SK-N-SH (cell line): ENCODE measurements around the gene FAM50B. TPM values are rescaled to one million over a fixed set of nuclear protein-coding genes. Genes with fewer than 3 reads are reported as not detected.

Experiments
- CTCF ChIA-PET: fragments of 300-600, 350-600 bp; formaldehyde crosslinking; extraction: SDS; loops from one replicate; lab custom pipeline; 2021; lab: Yijun Ruan, JAX
- POLR2A ChIA-PET: fragments of 350-600 bp; sonication (Branson Sonifier 250); formaldehyde crosslinking; extraction: SDS; loops from one replicate; lab custom pipeline; 2020; ENCODE audit warnings: antibody characterized with exemption, inconsistent platforms; lab: Yijun Ruan, JAX
- DNase-seq: peaks from one replicate; pipeline ENCODE4 v3.0.0; 2012
- H2AFZ ChIP-seq: fragments of 200-600 bp; sonication (generic); 2 replicates; pipeline ENCODE4 v1.8.1; 2016; ENCODE audit warnings: antibody characterized with exemption, mild to moderate bottlenecking, low read depth
- H3F3A ChIP-seq: fragments of 200-600 bp; sonication (generic); replicated peaks from 2 replicates; pipeline ENCODE3; 2016; ENCODE audit warnings: antibody characterized with exemption, mild to moderate bottlenecking; ENCODE audit not compliant: insufficient read depth
- H3K27ac ChIP-seq, 2 experiments: fragments of 200-500 bp in 1 of 2; fragments of 200-600 bp in 1 of 2; sonication (Bioruptor generic) in 1 of 2; sonication (generic), shearing (Covaris generic) in 1 of 2; 2 replicates each; pipeline versions ENCODE4 v1.5.1 to v1.6.1; 2014 to 2016; ENCODE audit warnings: low read depth in 2 of 2, inconsistent platforms in 1 of 2, low read length in 1 of 2, mild to moderate bottlenecking in 1 of 2, mixed read lengths in 1 of 2
- H3K27me3 ChIP-seq: fragments of 200-600 bp; sonication (generic), shearing (Covaris generic); 2 replicates; pipeline ENCODE4 v1.6.1; 2016; ENCODE audit warnings: mixed run types; ENCODE audit not compliant: insufficient read depth
- H3K36me3 ChIP-seq, 2 experiments: fragments of 200-500 bp in 1 of 2; fragments of 200-600 bp in 1 of 2; sonication (Bioruptor generic) in 1 of 2; sonication (generic) in 1 of 2; replicated peaks in 1 of 2; 2 replicates each; pipeline versions ENCODE3 to v1.5.1; 2014 to 2016; ENCODE audit warnings: low read length in 1 of 2, mild to moderate bottlenecking in 1 of 2; ENCODE audit not compliant: insufficient read depth in 2 of 2, control insufficient read depth in 1 of 2
- H3K4me1 ChIP-seq, 2 experiments: fragments of 200-500 bp in 1 of 2; fragments of 200-600 bp in 1 of 2; sonication (Bioruptor generic) in 1 of 2; sonication (generic), shearing (Covaris generic) in 1 of 2; 2 replicates each; pipeline versions ENCODE4 v1.5.1 to v1.6.1; 2014 to 2016; ENCODE audit warnings: low read depth in 1 of 2, low read length in 1 of 2, mixed run types in 1 of 2; ENCODE audit not compliant: insufficient read depth in 2 of 2, control insufficient read depth in 1 of 2
- H3K4me2 ChIP-seq: fragments of 200-600 bp; sonication (generic), shearing (Covaris generic); 2 replicates; pipeline ENCODE4 v1.6.1; 2017; ENCODE audit warnings: mixed run types
- H3K4me3 ChIP-seq, 2 experiments: fragments of 200-500 bp in 1 of 2; fragments of 200-600 bp in 1 of 2; sonication (Bioruptor generic) in 1 of 2; sonication (generic), shearing (Covaris generic) in 1 of 2; 2 replicates each; pipeline versions ENCODE4 v1.5.1 to v1.8.1; 2014 to 2016; ENCODE audit warnings: low read depth in 2 of 2, inconsistent platforms in 1 of 2, low read length in 1 of 2, mild to moderate bottlenecking in 1 of 2, mixed read lengths in 1 of 2, moderate library complexity in 1 of 2
- H3K79me2 ChIP-seq: fragments of 200-600 bp; sonication (generic); 2 replicates; pipeline ENCODE4 v1.8.1; 2017; ENCODE audit warnings: mild to moderate bottlenecking; ENCODE audit not compliant: insufficient read depth
- H3K9ac ChIP-seq: fragments of 200-600 bp; sonication (generic); 2 replicates; pipeline ENCODE4 v1.6.1; 2017; ENCODE audit warnings: mixed run types
- H3K9me2 ChIP-seq: fragments of 200-600 bp; sonication (generic); 2 replicates; pipeline ENCODE4 v1.6.1; 2017; ENCODE audit warnings: mixed run types
- H3K9me3 ChIP-seq: fragments of 200-600 bp; sonication (generic); 2 replicates; pipeline ENCODE4 v1.6.1; 2017; ENCODE audit warnings: mixed run types, mild to moderate bottlenecking, moderate library complexity
- H4K20me1 ChIP-seq: fragments of 200-600 bp; sonication (generic); 2 replicates; pipeline ENCODE4 v1.6.1; 2017; ENCODE audit warnings: mild to moderate bottlenecking, mixed run types; ENCODE audit not compliant: insufficient read depth
- CHD2 ChIP-seq: fragments of 150-350 bp; IDR thresholded peaks from 2 replicates; pipeline ENCODE4 v1.6.1; 2018; ENCODE audit warnings: low read length; ENCODE audit not compliant: partially characterized antibody
- EZH2phosphoT487 ChIP-seq: fragments of 200-600 bp; sonication (generic); IDR thresholded peaks from 2 replicates; pipeline ENCODE4 v1.6.1; 2017; ENCODE audit warnings: low read depth, mixed run types, mild to moderate bottlenecking, antibody characterized with exemption, moderate library complexity, borderline replicate concordance
- FOSL2 ChIP-seq: IDR thresholded peaks from 2 replicates; pipeline ENCODE4 v1.4.0; 2012; ENCODE audit warnings: low read depth, mild to moderate bottlenecking, moderate library complexity, borderline replicate concordance
- FOXJ3 ChIP-seq: sonication (generic); formaldehyde crosslinking; IDR thresholded peaks from 2 replicates; pipeline ENCODE4 v1.5.1; 2020; ENCODE audit warnings: mild to moderate bottlenecking, missing genetic modification reagents
- FOXM1 ChIP-seq: IDR thresholded peaks from 2 replicates; pipeline ENCODE4 v1.4.0; 2012; ENCODE audit warnings: low read depth, mild to moderate bottlenecking
- GABPA ChIP-seq: IDR thresholded peaks from 2 replicates; pipeline ENCODE4 v1.4.0; 2012; ENCODE audit warnings: low read depth, mild to moderate bottlenecking
- IRF3 ChIP-seq: fragments of 150-350 bp; IDR thresholded peaks from 2 replicates; pipeline ENCODE4 v1.6.1; 2016; ENCODE audit warnings: mild to moderate bottlenecking, low read depth, low read length
- MEF2A ChIP-seq: IDR thresholded peaks from 2 replicates; pipeline ENCODE4 v1.4.0; 2012; ENCODE audit warnings: low read depth, borderline replicate concordance
- RFX5 ChIP-seq: IDR thresholded peaks from 2 replicates; pipeline ENCODE4 v1.6.1; 2012; ENCODE audit warnings: mild to moderate bottlenecking, improper control_type of control experiment, low read length
- RXRA ChIP-seq: IDR thresholded peaks from 2 replicates; pipeline ENCODE4 v1.4.0; 2012; ENCODE audit warnings: low read depth, mild to moderate bottlenecking, borderline replicate concordance
- TAF1 ChIP-seq: IDR thresholded peaks from 2 replicates; pipeline ENCODE4 v1.6.1; 2012; ENCODE audit warnings: low read depth, mild to moderate bottlenecking, low read length, moderate library complexity, borderline replicate concordance
- TEAD4 ChIP-seq: IDR thresholded peaks from 2 replicates; pipeline ENCODE4 v1.4.0; 2012; ENCODE audit warnings: mild to moderate bottlenecking, borderline replicate concordance; ENCODE audit not compliant: insufficient read depth
- YY1 ChIP-seq: IDR thresholded peaks from 2 replicates; pipeline ENCODE4 v1.4.0; 2012; ENCODE audit warnings: low read depth, mild to moderate bottlenecking
- WGBS: methylation state at CpG from one replicate; pipeline ENCODE4 v1.1.6; 2017; ENCODE audit warnings: low lambda C conversion rate; 5-methylcytosine and 5-hydroxymethylcytosine counted together
- polyA plus RNA-seq, 3 experiments: library from polyadenylated mRNA; depleted of rRNA; stranded (reverse); fragments of >200 nt; gene quantifications; 2 replicates each; pipeline ENCODE4 v1.2.3, GENCODE V29; 2012
- TF ChIP-seq, protein P1 (sequence below): IDR thresholded peaks from 2 replicates; pipeline ENCODE4 v1.4.0; 2012; ENCODE audit warnings: low read depth, borderline replicate concordance
- TF ChIP-seq, protein P2 (sequence below): IDR thresholded peaks from 2 replicates; pipeline ENCODE4; 2012
- TF ChIP-seq, protein P3 (sequence below): IDR thresholded peaks from 2 replicates; pipeline ENCODE4 v1.6.1; 2012; ENCODE audit warnings: mild to moderate bottlenecking, low read depth, low read length, moderate library complexity

The FAM50B gene
- polyA plus RNA-seq, 1 of the 3 experiments (the other 2 are of a cell fraction): 13.8 TPM

- Histone ChIP-seq H3K27me3 (no peaks in the 10 kb centered on the region), H4K20me1 (no peaks in the 10 kb centered on the region), H3K4me1 (no peaks in the 10 kb centered on the region), H3K27ac (no peak overlapping the region), H3K9me3 (no peaks in the 10 kb centered on the region), H3K4me2 (no peak overlapping the region), H3K4me3 (no peak overlapping the region), H2AFZ (no peak overlapping the region), H3F3A (no peaks in the 10 kb centered on the region), H3K36me3 (no peaks in the 10 kb centered on the region), H3K9me2 (no peaks in the 10 kb centered on the region), H3K9ac (no peak overlapping the region), H3K79me2 (no peaks in the 10 kb centered on the region)
- POLR2A ChIA-PET: no interaction called here
- WGBS: 95% methylated on average over 3 of the region's 3 CpGs
- no peak for DNase-seq
- TF ChIP-seq IRF3: no peak
- TF ChIP-seq TEAD4: no peak
- no peak for TF ChIP-seq EZH2phosphoT487
- TF ChIP-seq, protein P1, sequence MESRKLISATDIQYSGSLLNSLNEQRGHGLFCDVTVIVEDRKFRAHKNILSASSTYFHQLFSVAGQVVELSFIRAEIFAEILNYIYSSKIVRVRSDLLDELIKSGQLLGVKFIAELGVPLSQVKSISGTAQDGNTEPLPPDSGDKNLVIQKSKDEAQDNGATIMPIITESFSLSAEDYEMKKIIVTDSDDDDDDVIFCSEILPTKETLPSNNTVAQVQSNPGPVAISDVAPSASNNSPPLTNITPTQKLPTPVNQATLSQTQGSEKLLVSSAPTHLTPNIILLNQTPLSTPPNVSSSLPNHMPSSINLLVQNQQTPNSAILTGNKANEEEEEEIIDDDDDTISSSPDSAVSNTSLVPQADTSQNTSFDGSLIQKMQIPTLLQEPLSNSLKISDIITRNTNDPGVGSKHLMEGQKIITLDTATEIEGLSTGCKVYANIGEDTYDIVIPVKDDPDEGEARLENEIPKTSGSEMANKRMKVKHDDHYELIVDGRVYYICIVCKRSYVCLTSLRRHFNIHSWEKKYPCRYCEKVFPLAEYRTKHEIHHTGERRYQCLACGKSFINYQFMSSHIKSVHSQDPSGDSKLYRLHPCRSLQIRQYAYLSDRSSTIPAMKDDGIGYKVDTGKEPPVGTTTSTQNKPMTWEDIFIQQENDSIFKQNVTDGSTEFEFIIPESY: no peak
- TF ChIP-seq, protein P2, sequence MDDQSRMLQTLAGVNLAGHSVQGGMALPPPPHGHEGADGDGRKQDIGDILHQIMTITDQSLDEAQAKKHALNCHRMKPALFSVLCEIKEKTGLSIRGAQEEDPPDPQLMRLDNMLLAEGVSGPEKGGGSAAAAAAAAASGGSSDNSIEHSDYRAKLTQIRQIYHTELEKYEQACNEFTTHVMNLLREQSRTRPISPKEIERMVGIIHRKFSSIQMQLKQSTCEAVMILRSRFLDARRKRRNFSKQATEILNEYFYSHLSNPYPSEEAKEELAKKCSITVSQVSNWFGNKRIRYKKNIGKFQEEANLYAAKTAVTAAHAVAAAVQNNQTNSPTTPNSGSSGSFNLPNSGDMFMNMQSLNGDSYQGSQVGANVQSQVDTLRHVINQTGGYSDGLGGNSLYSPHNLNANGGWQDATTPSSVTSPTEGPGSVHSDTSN: no peak
- TF ChIP-seq RFX5: no peak
- TF ChIP-seq RXRA: no peak
- TF ChIP-seq, protein P3, sequence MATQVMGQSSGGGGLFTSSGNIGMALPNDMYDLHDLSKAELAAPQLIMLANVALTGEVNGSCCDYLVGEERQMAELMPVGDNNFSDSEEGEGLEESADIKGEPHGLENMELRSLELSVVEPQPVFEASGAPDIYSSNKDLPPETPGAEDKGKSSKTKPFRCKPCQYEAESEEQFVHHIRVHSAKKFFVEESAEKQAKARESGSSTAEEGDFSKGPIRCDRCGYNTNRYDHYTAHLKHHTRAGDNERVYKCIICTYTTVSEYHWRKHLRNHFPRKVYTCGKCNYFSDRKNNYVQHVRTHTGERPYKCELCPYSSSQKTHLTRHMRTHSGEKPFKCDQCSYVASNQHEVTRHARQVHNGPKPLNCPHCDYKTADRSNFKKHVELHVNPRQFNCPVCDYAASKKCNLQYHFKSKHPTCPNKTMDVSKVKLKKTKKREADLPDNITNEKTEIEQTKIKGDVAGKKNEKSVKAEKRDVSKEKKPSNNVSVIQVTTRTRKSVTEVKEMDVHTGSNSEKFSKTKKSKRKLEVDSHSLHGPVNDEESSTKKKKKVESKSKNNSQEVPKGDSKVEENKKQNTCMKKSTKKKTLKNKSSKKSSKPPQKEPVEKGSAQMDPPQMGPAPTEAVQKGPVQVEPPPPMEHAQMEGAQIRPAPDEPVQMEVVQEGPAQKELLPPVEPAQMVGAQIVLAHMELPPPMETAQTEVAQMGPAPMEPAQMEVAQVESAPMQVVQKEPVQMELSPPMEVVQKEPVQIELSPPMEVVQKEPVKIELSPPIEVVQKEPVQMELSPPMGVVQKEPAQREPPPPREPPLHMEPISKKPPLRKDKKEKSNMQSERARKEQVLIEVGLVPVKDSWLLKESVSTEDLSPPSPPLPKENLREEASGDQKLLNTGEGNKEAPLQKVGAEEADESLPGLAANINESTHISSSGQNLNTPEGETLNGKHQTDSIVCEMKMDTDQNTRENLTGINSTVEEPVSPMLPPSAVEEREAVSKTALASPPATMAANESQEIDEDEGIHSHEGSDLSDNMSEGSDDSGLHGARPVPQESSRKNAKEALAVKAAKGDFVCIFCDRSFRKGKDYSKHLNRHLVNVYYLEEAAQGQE: no peak
- no peak for TF ChIP-seq MEF2A
- TF ChIP-seq FOSL2: no peak
- no peak for TF ChIP-seq TAF1
- no peak for TF ChIP-seq YY1
- no peak for TF ChIP-seq CHD2
- no peak for TF ChIP-seq FOXJ3 (CRISPR knock-in tag)
- no peak for TF ChIP-seq GABPA
- TF ChIP-seq FOXM1: no peak
- CTCF ChIA-PET: no interaction called here
These were observed 42.7 kb downstream of the FAM50B start for GRCh38 chr6:3891883-3892282.
